Tracheal epithelial cell (primary cell): ENCODE results near the gene SRSF4. TPM values are rescaled to one million over a fixed set of nuclear protein-coding genes. Genes with fewer than 3 reads are reported as not detected.

Experiments used
- total RNA-seq: library from RNA; depleted of rRNA; stranded (reverse); fragments of >200 nt; gene quantifications from 2 replicates; pipeline ENCODE4 v1.2.1, GENCODE V29; 2014

Gene SRSF4
- total RNA-seq = 23.0 and 26.5 TPM in 2 replicates

GRCh38 chr1:29181413-29182225, at the start of gene SRSF4:
Gene SRSF4 (minus strand): TSS chr1:29181900. CDS start chr1:29181752, 148 bp downstream.

GRCh38 chr1:29230553-29231378, 49.1 kb upstream of the SRSF4 start, which contains the start of gene MECR:
Gene MECR (minus strand): TSS chr1:29230934. CDS start chr1:29230906, 28 bp downstream.

GRCh38 chr1:29123887-29124365, 57.8 kb downstream of the SRSF4 start, which contains the start of gene TMEM200B:
Gene TMEM200B (minus strand): TSS chr1:29123903. CDS start chr1:29121828, 2,075 bp downstream.

Other genes with a start within 250 kb of the SRSF4 start
- gene TMEM200B, start 58.0 kb downstream of the SRSF4 start, total RNA-seq = 2.8 and 2.9 TPM in 2 replicates
- 25.5 and 31.3 TPM in 2 replicates for gene MECR, start 49.0 kb upstream of the SRSF4 start, total RNA-seq
- gene PTPRU, start 54.6 kb upstream of the SRSF4 start, total RNA-seq = 60.2 and 84.0 TPM in 2 replicates